Lung (tissue), 12 donors: Measurements from ENCODE around the gene CLCN6. TPM values are rescaled to one million over a fixed set of nuclear protein-coding genes. Genes with fewer than 3 reads are reported as not detected.

Source experiments
- ATAC-seq: fragments of 200-7000 bp; cut with Tn5 transposase; one replicate; pipeline ENCODE4 v1.9.1; 2020; ENCODE audit warnings: moderate number of reproducible peaks; ENCODE audit not compliant: insufficient read depth, low FRiP score
- DNase-seq, 3 donors: peaks; one replicate each; pipeline ENCODE4 v3.0.0-alpha.2; 2013 to 2017
- H3K27ac ChIP-seq, 2 donors: one replicate each; pipeline ENCODE4 v1.5.1; 2013; ENCODE audit warnings: mild to moderate bottlenecking in 2 of 2, moderate library complexity in 2 of 2, control low read depth in 1 of 2, inconsistent platforms in 1 of 2, low read depth in 1 of 2, low read length in 1 of 2
- H3K27me3 ChIP-seq, 3 donors: one replicate each; pipeline ENCODE4 v1.5.1; 2013; ENCODE audit warnings: low read length in 2 of 3; ENCODE audit not compliant: control insufficient read depth in 3 of 3, insufficient read depth in 3 of 3
- H3K36me3 ChIP-seq, 4 donors: one replicate each; pipeline ENCODE4 v1.5.1; 2013; ENCODE audit warnings: low read length in 4 of 4, mild to moderate bottlenecking in 1 of 4, moderate library complexity in 1 of 4; ENCODE audit not compliant: control insufficient read depth in 4 of 4, insufficient read depth in 4 of 4
- H3K4me1 ChIP-seq, 5 donors: one replicate each; pipeline ENCODE4 v1.5.1; 2013; ENCODE audit warnings: low read length in 5 of 5, mild to moderate bottlenecking in 2 of 5, moderate library complexity in 1 of 5; ENCODE audit not compliant: control insufficient read depth in 5 of 5, insufficient read depth in 5 of 5
- H3K4me3 ChIP-seq: one replicate; pipeline ENCODE4 v1.5.1; 2013; ENCODE audit warnings: mild to moderate bottlenecking, control low read depth, moderate library complexity
- H3K9ac ChIP-seq, 2 donors: one replicate each; pipeline ENCODE4 v1.5.1; 2013; ENCODE audit warnings: low read length in 2 of 2, control low read depth in 1 of 2; ENCODE audit not compliant: insufficient read depth in 1 of 2
- H3K9me3 ChIP-seq, 4 donors: one replicate each; pipeline ENCODE4 v1.5.1; 2013; ENCODE audit warnings: low read length in 3 of 4, mild to moderate bottlenecking in 1 of 4, moderate library complexity in 1 of 4; ENCODE audit not compliant: control insufficient read depth in 4 of 4, insufficient read depth in 3 of 4
- CTCF ChIP-seq: IDR thresholded peaks from 2 replicates; pipeline ENCODE4 v1.5.1; 2012; ENCODE audit warnings: mild to moderate bottlenecking; ENCODE audit errors: control extremely low read depth, extremely low read depth
- WGBS, 2 donors: extraction: QIAGEN DNeasy Blood & Tissue Kit; methylation state at CpG; one replicate each; pipeline ENCODE4 v1.1.7; 2013; 5-methylcytosine and 5-hydroxymethylcytosine counted together
- polyA plus RNA-seq, 2 donors: library from polyadenylated mRNA; stranded (reverse); fragments of 200-250 nt; gene quantifications; one replicate each; pipeline ENCODE4 v1.2.1, GENCODE V29; 2013
- total RNA-seq, 2 donors: library from RNA; depleted of rRNA in 1 of 2; stranded (reverse); fragments of >200 nt in 1 of 2; gene quantifications; one replicate each; pipeline ENCODE4 v1.2.1, GENCODE V29; 2014 to 2021
- donor health status: control.
- donor health status: control.
- donor health status: Bipolar disorder and iron deficiency.
- donor health status: healthy.
- donor health status: DM: yes; HTN: yes; CAD: no.

Gene CLCN6
- total and polyA plus RNA-seq, 4 donors = 16.7 to 35.7 (median 18.1) TPM

GRCh38 chr1:11778844-11779623, 27.0 kb upstream of the CLCN6 start:
- no peak overlapping the region for H3K9ac ChIP-seq
- H3K27ac ChIP-seq = no peak overlapping the region
- ATAC-seq (no peak), DNase-seq (no peak)
- no peak overlapping the region for H3K4me3 ChIP-seq
- no peak for TF ChIP-seq CTCF
- H3K36me3 ChIP-seq = no peaks in the 10 kb centered on the region
- H3K9me3 ChIP-seq = peaks cover 0 to 2% (median 0%) of the 10 kb centered on the region in 4 donors
- 90 to 93% methylated on average over 14 of the region's 15 CpGs for WGBS, 2 donors
- no peaks in the 10 kb centered on the region for H3K27me3 ChIP-seq
- H3K4me1 ChIP-seq = peaks cover 0 to under 1% (median 0%) of the 10 kb centered on the region in 5 donors

DNA sequence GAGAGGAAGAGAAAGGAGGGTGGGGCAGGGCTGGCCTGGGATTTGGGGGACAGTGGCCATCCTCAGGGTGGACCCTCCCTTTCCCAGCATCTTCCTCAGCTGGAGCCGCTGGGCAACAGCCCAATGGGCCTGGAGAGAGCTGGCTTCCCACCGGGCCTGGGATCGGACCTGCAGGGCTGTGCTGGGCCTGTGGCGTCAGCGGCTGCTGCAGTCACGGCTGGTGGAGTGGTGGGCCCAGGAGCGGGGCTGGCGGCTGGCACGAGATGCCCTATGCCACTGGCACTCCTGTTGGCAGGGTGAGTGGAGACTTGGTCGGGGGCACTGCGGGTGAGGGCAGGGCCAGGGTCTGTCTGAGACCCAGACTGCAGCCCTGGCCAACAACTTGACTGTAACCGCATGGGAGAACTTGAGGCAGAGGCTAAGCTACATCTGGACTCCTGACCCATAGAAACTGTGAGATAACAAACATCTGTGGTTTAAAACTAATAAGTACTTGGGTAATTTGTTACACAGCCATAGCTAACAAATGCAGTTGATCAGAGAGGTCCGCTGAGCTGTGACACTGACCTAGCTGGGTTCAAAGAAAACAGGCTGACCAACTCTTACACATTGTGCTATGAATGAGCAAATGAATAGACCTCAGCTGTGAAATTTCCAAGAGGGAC, 26.1 kb upstream of the CLCN6 start:
- no peak for DNase-seq
- TF ChIP-seq CTCF = no peak
- Histone ChIP-seq H3K27ac (no peak overlapping the region), H3K27me3 (no peaks in the 10 kb centered on the region), H3K4me1 (peaks cover 0 to 9% (median 4%) of the 10 kb centered on the region in 5 donors), H3K9ac (no peak overlapping the region), H3K36me3 (no peaks in the 10 kb centered on the region), H3K9me3 (peaks cover 0 to 2% (median 0%) of the 10 kb centered on the region in 4 donors), H3K4me3 (no peak overlapping the region)
- WGBS, 2 donors = 87 to 89% methylated on average over 13 of the region's 13 CpGs
- no peak for ATAC-seq

- no peak for TF ChIP-seq CTCF
- WGBS, 2 donors = 84 to 85% methylated on average over 8 to 10 of the region's 10 CpGs
- DNase-seq = no peak
- H3K36me3 ChIP-seq = no peaks in the 10 kb centered on the region
- H3K27me3 ChIP-seq = no peaks in the 10 kb centered on the region
- H3K9me3 ChIP-seq = peaks cover 0 to 2% (median 0%) of the 10 kb centered on the region in 4 donors
- no peak for ATAC-seq
- H3K27ac ChIP-seq = no peak overlapping the region
- H3K4me1 ChIP-seq = peaks cover 0 to 16% (median 10%) of the 10 kb centered on the region in 5 donors
- H3K4me3 ChIP-seq = no peak overlapping the region
- H3K9ac ChIP-seq = no peak overlapping the region
Measured at GRCh38 chr1:11780380-11781147, 25.4 kb upstream of the CLCN6 start.
